Prostate gland (tissue), 2 donors: Measurements from ENCODE around the gene ZNF558.

Experiments
- CTCF ChIP-seq, 4 experiments: fragments of 200-600 bp in 2 of 4; fragments of 450-650 bp in 2 of 4; sonication (generic) in 2 of 4; IDR thresholded peaks; 1 replicate in 3 of 4; 2 replicates in 1 of 4; pipeline ENCODE4 v1.5.1; 2016 to 2019; ENCODE audit warnings: antibody characterized with exemption in 4 of 4, mild to moderate bottlenecking in 2 of 4, moderate library complexity in 2 of 4
- POLR2A ChIP-seq: fragments of 450-650 bp; IDR thresholded peaks from one replicate; pipeline ENCODE4 v1.6.1; 2016; ENCODE audit warnings: antibody characterized with exemption, mild to moderate bottlenecking
- POLR2AphosphoS5 ChIP-seq: sonication (generic); formaldehyde crosslinking; IDR thresholded peaks from one replicate; pipeline ENCODE4 v1.6.1; 2017; ENCODE audit warnings: antibody characterized with exemption

GRCh38 chr19:8815780-8816179, 16.3 kb downstream of the ZNF558 start:
- TF ChIP-seq CTCF (IDR thresholded peaks at IDR 0.05) (no peak), POLR2A (no peak), POLR2AphosphoS5 (no peak)
